ENCODE measurements around the gene TULP4. TPM values are rescaled to one million over a fixed set of nuclear protein-coding genes. Genes with fewer than 3 reads are reported as not detected.
"Not testable (repeated sequence)": the region's sequence is repeated elsewhere in the genome, so short reads cannot be mapped to it uniquely, and the experiment has no call there.

Gene TULP4
- total RNA-seq, 2 donors from 2014 or later: 19.5 to 20.8 TPM

DNA sequence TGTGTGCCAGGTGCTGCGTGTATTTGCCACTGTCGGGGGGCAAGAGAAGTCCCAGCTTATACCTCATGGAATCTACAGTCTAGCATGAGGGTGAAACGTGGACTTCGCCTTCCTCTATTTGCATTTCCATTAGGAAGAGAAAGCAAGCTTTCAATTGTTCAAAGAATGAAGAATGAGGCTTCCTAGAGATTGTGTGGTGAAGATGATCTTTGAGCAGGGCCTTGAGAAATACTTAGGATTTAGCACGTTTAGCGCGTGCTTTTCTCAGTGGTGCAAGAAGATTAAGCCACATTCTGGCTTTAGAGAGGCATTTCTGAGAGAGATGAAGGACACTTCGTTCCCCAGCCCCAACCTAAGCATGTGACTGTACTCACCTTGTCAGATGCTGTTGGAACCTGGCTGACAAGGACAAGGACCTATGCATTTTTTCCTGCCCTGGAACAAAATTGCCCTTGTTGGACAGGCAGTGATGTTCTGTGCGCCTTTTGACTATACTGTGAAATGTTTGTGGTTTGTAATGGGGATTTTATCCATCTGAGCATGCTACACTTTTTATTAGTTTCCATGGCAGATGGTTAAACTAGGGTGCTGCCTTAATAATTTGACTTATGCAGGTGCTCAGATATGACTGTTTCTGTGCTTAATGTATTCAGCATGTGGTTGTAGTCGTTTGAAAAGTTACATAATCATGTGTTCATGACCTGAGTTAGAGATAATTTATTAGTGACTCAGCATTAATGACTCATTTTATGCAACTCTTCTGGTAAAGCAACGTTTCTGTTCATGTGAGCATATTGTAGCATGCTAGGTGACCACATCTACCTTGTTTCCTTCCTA is 10.7 kb downstream of the TULP4 start:
- H3K36me3 Mint-ChIP-seq (ENCODE audit: insufficient read depth in 2 of 2): peaks cover 2 to 3% of the 10 kb centered on the region in 2 donors
- H3K27me3 Mint-ChIP-seq (ENCODE audit: low read depth): no peaks in the 10 kb centered on the region
- no peak overlapping the region for H3K27ac Mint-ChIP-seq
- peak overlapping the region in 1 of 2 donors; percentile 52 for H3K4me3 Mint-ChIP-seq
- peaks cover 0 to 3% of the 10 kb centered on the region in 2 donors for H3K9me3 Mint-ChIP-seq
- peaks cover 54% of the 10 kb centered on the region for H3K4me1 Mint-ChIP-seq (ENCODE audit: low read depth)
- DNase-seq (no peak), ATAC-seq (replicated peaks in 1 of 2) (peak; percentile 22 to 33)

DNA sequence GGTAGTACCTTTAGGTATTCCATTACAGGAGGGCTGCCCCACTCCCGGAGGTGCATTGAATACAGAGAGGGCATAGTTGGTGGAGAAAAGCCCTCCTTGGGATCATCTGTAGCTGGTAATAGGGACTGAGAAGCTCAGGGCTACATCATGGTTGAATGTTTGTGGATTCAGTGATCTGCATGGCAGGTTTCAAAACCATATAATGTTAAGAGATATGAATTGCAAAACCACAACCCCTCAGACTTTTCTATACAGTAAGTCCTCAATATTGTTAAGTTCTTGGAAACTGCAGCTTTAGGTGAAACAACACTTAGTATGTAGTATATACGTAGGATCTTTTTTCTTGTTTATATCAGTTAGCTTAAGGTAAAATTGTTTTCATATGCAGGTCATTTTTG is 11.3 kb downstream of the TULP4 start:
- peak overlapping the region in 1 of 2 donors; percentile 35 for H3K4me3 Mint-ChIP-seq
- peaks cover 0 to 3% of the 10 kb centered on the region in 2 donors for H3K9me3 Mint-ChIP-seq
- H3K36me3 Mint-ChIP-seq (ENCODE audit: insufficient read depth in 2 of 2): peaks cover 2 to 3% of the 10 kb centered on the region in 2 donors
- H3K27ac Mint-ChIP-seq: no peak overlapping the region
- no peak for DNase-seq
- H3K4me1 Mint-ChIP-seq (ENCODE audit: low read depth): peaks cover 54% of the 10 kb centered on the region
- ATAC-seq (replicated peaks in 1 of 2): peak; percentile 68 to 71
- no peaks in the 10 kb centered on the region for H3K27me3 Mint-ChIP-seq (ENCODE audit: low read depth)

DNA sequence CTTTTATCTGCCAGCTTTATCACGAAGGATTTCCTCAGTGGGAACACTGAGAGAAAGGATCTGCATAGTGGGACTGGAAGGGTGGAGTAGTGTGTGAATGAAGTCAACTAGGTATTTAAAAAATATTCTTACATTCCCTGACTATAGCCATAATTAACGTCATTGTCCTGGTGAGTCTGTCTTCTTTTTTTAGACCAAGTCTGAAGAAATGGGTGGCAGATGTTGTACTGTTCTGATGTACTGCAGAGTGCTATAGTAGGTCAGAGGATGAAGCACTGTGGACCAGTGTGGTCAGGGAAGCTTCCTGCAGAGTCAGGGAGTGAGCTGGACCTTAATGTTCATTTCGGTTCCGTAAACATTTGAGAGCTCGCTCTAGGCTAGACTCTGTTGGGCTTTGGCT is 11.9 kb downstream of the TULP4 start:
- peaks cover 0 to 3% of the 10 kb centered on the region in 2 donors for H3K9me3 Mint-ChIP-seq
- H3K4me3 Mint-ChIP-seq: no peak overlapping the region
- H3K36me3 Mint-ChIP-seq (ENCODE audit: insufficient read depth in 2 of 2): peaks cover 2 to 3% of the 10 kb centered on the region in 2 donors
- H3K27me3 Mint-ChIP-seq (ENCODE audit: low read depth): no peaks in the 10 kb centered on the region
- H3K27ac Mint-ChIP-seq: no peak overlapping the region
- no peak for DNase-seq
- H3K4me1 Mint-ChIP-seq (ENCODE audit: low read depth): peaks cover 53% of the 10 kb centered on the region
- ATAC-seq (replicated peaks in 1 of 2): no peak

DNA sequence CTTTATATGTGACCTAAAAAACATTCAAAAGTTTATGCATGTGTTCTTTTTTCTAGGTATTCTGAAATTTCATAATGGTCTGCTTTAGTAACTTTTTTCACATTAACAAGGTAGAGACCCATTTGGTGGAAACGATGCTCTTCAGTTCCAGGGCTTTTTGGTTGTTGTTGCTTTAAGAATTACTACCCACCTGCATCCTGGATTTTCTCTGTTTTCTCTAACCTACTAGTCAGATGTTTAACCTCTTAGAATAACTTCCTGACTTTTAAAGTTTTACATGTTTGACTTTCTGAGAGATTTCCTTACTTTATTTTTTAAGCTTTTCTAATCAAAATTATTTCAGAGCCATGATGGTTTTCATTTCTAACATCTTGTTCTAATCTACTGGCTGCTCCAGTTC is 14.9 kb downstream of the TULP4 start:
- peaks cover 0 to 3% of the 10 kb centered on the region in 2 donors for H3K36me3 Mint-ChIP-seq (ENCODE audit: insufficient read depth in 2 of 2)
- H3K27ac Mint-ChIP-seq: no peak overlapping the region
- no peak overlapping the region for H3K4me3 Mint-ChIP-seq
- no peaks in the 10 kb centered on the region for H3K27me3 Mint-ChIP-seq (ENCODE audit: low read depth)
- H3K4me1 Mint-ChIP-seq (ENCODE audit: low read depth): peaks cover 48% of the 10 kb centered on the region
- peaks cover 0 to 5% of the 10 kb centered on the region in 2 donors for H3K9me3 Mint-ChIP-seq
- DNase-seq (no peak), ATAC-seq (replicated peaks in 1 of 2) (no peak)

DNA sequence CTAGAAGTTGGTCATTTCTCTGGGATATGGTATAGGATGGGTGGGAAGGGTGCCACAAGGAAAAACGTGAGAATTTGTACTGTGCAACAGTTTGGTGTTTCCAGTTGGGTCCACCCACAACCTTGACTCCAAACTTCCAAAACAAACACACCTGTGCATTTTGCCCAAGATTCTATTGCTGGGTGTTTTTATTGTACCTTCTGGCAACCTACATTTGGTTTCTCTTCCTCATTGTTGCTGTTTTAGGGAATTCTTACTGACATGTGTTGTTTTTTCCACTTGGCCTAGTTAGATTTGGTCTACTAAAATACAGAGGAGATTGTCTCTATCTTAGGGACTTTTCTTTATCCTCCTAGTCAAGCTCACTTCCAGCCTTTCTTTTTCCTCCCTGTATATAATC is 16.7 kb downstream of the TULP4 start:
- Mint-ChIP-seq H3K27me3 (ENCODE audit: low read depth) (no peaks in the 10 kb centered on the region), H3K9me3 (peaks cover 0 to 5% of the 10 kb centered on the region in 2 donors), H3K4me3 (no peak overlapping the region), H3K4me1 (ENCODE audit: low read depth) (peaks cover 31% of the 10 kb centered on the region), H3K36me3 (ENCODE audit: insufficient read depth in 2 of 2) (peaks cover 2 to 5% of the 10 kb centered on the region in 2 donors), H3K27ac (no peak overlapping the region)
- ATAC-seq (replicated peaks in 1 of 2) (no peak), DNase-seq (no peak)

DNA sequence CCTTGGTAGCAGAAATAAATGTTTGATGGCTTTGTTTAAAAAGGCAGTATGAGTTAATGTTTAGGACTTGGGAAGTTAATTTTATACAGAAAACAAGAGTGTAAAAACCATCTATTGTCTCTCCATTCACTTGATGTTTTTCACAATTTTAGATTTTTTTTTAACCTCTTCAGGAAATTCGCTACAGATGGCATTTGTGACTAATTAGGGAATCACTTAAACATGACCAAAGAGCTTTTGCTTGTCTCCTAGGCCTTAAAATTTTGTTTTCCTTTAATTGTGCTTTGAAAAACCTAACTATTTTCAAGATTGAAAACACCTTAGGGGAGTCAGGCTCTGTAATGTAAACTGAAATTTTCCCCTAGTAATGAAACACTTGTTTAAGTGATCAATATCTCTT is 17.3 kb downstream of the TULP4 start:
- DNase-seq: no peak
- no peak for ATAC-seq (replicated peaks in 1 of 2)
- Mint-ChIP-seq H3K27me3 (ENCODE audit: low read depth) (no peaks in the 10 kb centered on the region), H3K9me3 (peaks cover 0 to 5% of the 10 kb centered on the region in 2 donors), H3K27ac (no peak overlapping the region), H3K4me1 (ENCODE audit: low read depth) (peaks cover 25% of the 10 kb centered on the region), H3K36me3 (ENCODE audit: insufficient read depth in 2 of 2) (peaks cover 2 to 5% of the 10 kb centered on the region in 2 donors), H3K4me3 (no peak overlapping the region)

DNA sequence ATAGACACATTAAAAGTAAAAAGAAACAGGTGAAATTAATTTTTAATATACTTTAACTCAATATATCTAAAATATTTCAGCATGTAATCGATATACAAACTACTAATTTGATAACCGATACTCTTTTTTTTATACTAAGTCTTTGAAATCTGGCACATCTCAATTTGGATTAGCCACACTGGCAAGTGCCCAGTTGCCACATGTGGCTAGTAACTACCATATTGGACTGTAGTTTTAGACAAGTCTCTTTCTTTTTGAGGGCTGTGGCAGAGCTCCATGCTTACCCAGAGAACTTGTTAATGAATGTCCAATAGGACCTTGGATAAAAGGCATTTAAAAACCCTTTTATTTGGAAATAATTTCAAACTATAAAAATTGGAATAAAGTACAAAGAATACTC is 17.8 kb downstream of the TULP4 start:
- DNase-seq (no peak), ATAC-seq (replicated peaks in 1 of 2) (no peak)
- Mint-ChIP-seq H3K4me1 (ENCODE audit: low read depth) (peaks cover 27% of the 10 kb centered on the region), H3K27ac (no peak overlapping the region), H3K36me3 (ENCODE audit: insufficient read depth in 2 of 2) (peaks cover 2 to 5% of the 10 kb centered on the region in 2 donors), H3K27me3 (ENCODE audit: low read depth) (no peaks in the 10 kb centered on the region), H3K4me3 (no peak overlapping the region), H3K9me3 (peaks cover 0 to 5% of the 10 kb centered on the region in 2 donors)

DNA sequence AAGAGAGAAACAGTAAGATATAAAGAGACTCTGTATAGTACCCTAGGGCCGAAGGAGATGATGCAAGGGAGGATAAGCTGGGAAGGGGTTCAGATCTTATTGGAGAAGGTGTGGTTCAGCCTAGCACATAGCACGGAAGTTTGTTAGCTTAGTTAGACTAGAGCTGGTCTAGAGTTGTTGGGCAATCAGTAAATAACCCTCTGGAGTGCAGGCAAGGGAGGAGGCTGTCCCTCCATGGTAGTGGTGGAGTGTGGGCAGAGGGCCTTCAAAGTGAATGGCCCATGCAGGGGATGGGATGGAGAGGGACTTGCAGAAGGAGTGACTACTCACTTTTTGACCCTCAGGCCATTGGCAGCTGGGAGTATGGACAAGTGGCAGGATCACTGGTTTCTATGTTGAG is 20.0 kb downstream of the TULP4 start:
- DNase-seq (no peak), ATAC-seq (replicated peaks in 1 of 2) (no peak)
- H3K4me1 Mint-ChIP-seq (ENCODE audit: low read depth): peaks cover 29% of the 10 kb centered on the region
- H3K4me3 Mint-ChIP-seq: no peak overlapping the region
- H3K27ac Mint-ChIP-seq: no peak overlapping the region
- peaks cover 2% of the 10 kb centered on the region in 2 donors for H3K36me3 Mint-ChIP-seq (ENCODE audit: insufficient read depth in 2 of 2)
- H3K9me3 Mint-ChIP-seq: peaks cover 0 to 2% of the 10 kb centered on the region in 2 donors
- no peaks in the 10 kb centered on the region for H3K27me3 Mint-ChIP-seq (ENCODE audit: low read depth)

DNA sequence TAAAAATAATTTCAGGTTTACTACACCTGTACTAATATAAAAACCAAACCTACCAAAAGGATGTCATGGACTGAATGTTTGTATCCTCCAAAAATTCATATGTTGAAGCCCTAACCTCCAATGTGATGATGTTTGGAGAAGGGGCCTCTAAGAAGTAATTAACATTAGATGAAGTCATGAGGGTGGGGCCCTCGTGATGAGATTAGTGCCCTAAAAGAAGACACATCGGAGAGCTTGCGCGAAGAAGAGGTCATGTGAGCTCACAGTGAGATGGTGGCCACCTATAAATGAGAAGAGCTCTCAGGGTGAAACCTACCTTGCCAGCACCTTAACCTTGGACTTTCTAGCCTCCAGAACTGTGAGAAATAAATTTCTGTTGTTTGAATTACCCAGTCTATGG is 20.8 kb downstream of the TULP4 start:
- Mint-ChIP-seq H3K4me1 (ENCODE audit: low read depth) (peaks cover 22% of the 10 kb centered on the region), H3K4me3 (no peak overlapping the region), H3K36me3 (ENCODE audit: insufficient read depth in 2 of 2) (peaks cover 2% of the 10 kb centered on the region in 2 donors), H3K27me3 (ENCODE audit: low read depth) (no peaks in the 10 kb centered on the region), H3K9me3 (peaks cover 0 to 2% of the 10 kb centered on the region in 2 donors), H3K27ac (no peak overlapping the region)
- DNase-seq (no peak), ATAC-seq (replicated peaks in 1 of 2) (no peak)

DNA sequence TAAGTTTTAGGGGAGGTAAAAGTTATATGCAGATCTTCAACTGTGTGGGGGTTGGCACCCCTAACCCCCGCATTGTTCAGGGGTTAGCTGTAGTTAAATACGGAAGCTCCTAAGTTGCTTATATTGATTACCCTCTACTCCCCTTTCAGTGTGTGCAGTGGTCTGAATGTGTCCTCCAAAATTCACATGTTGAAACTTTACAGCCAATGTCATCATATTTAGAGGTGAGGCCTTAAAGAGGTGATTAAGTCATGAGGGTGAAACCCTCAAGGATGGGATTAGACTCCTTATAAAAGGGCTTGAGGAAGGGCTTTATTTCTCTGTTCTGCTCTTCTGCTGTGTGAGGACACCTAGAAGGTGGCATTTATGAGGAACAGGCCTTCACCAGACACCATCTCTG is 22.3 kb downstream of the TULP4 start:
- peaks cover 2 to 6% of the 10 kb centered on the region in 2 donors for H3K36me3 Mint-ChIP-seq (ENCODE audit: insufficient read depth in 2 of 2)
- H3K4me1 Mint-ChIP-seq (ENCODE audit: low read depth): peaks cover 16% of the 10 kb centered on the region
- no peak for ATAC-seq (replicated peaks in 1 of 2)
- DNase-seq: no peak
- no peaks in the 10 kb centered on the region for H3K27me3 Mint-ChIP-seq (ENCODE audit: low read depth)
- no peak overlapping the region for H3K4me3 Mint-ChIP-seq
- H3K27ac Mint-ChIP-seq: no peak overlapping the region
- H3K9me3 Mint-ChIP-seq: peaks cover 0 to 2% of the 10 kb centered on the region in 2 donors

DNA sequence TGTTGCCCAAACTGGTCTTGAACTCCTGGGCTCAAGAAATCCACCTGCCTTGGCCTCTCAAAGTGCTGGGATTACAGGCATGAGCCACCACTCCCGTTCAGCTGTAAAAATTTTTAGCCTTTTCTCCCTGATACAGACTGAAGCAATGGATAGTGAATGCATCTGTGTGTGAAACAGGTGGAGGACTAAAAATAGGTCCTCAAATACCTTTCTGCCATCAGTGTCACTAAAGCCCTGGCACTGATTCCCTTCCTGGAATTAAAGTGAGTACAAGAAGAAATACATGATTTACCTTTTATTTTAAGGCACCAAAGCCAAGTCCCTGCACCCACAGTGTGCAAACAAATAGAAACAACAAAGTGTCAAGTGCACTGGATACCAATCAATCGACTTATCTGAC is 25.1 kb downstream of the TULP4 start:
- DNase-seq: no peak
- no peak overlapping the region for H3K4me3 Mint-ChIP-seq
- peaks cover 20% of the 10 kb centered on the region for H3K4me1 Mint-ChIP-seq (ENCODE audit: low read depth)
- no peak for ATAC-seq (replicated peaks in 1 of 2)
- H3K27me3 Mint-ChIP-seq (ENCODE audit: low read depth): no peaks in the 10 kb centered on the region
- peaks cover 2 to 6% of the 10 kb centered on the region in 2 donors for H3K36me3 Mint-ChIP-seq (ENCODE audit: insufficient read depth in 2 of 2)
- H3K9me3 Mint-ChIP-seq: no peaks in the 10 kb centered on the region
- H3K27ac Mint-ChIP-seq: no peak overlapping the region

DNA sequence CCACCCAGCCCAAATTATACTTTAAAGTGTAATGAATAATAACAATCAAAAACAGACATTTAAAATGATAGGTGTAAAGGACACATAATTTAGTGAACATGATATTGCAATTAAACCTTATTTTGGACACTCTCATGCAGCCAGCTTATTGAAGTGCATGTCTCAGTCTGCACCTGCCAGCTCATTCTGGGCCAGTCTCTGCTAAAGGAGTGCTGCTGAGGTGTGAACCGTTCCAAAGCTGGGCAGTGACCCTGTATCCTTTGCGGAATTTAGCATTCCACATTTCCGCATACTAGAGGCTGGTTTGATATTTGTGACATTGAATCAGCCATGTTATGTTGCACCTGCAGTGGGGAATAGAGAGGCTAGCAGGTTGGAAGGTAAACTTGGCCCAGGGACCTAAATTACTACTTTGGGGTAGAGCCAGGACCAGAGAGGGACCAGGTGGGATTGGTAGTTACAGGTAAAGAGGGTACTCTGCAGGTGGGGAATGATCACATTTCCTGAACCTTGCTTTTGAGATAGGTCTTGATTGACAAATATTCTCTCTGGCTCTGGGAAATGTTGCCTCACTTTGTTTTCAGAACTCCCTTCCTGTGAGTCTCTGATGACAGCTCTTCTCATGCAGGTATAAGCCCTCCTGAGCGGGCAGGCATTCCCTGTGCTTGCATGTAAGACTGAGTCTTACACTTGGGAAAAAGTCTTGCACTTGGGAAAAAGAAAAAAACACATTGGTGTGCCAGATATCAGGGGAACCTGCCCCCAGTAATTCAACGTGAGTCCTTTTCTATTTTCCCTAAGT is 26.2 kb downstream of the TULP4 start:
- Mint-ChIP-seq H3K4me3 (no peak overlapping the region), H3K36me3 (ENCODE audit: insufficient read depth in 2 of 2) (peaks cover 0 to 6% of the 10 kb centered on the region in 2 donors), H3K27ac (no peak overlapping the region), H3K27me3 (ENCODE audit: low read depth) (no peaks in the 10 kb centered on the region), H3K4me1 (ENCODE audit: low read depth) (peaks cover 20% of the 10 kb centered on the region), H3K9me3 (no peaks in the 10 kb centered on the region)
- no peak for ATAC-seq (replicated peaks in 1 of 2)
- DNase-seq: no peak

DNA sequence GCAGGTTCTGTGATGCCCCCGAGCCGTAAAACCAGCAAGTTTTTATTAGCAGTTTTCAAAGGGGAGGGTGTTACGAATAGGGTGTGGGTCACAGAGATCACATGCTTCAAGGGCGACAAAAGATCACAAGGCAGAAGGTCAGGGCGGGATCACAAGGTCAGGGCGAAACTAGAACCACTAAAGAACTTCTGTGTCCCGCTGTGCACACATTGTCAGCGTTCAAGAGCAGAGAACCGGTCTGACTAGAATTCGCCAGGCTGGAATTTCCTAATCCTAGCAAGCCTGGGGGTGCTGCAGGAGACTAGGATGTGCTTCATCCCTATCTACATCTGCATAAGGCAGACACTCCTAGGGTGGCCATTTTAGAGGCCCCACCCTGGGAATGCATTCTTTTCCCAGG is 26.9 kb downstream of the TULP4 start:
- H3K27ac Mint-ChIP-seq: not testable (repeated sequence)
- peaks cover 25% of the 10 kb centered on the region for H3K4me1 Mint-ChIP-seq (ENCODE audit: low read depth)

More for the DNA sequence above, 26.9 kb downstream of the TULP4 start:
- ATAC-seq (replicated peaks in 1 of 2); H3K36me3 Mint-ChIP-seq (ENCODE audit: insufficient read depth in 2 of 2); H3K9me3 Mint-ChIP-seq; H3K4me3 Mint-ChIP-seq; H3K27me3 Mint-ChIP-seq (ENCODE audit: low read depth); DNase-seq: not testable (repeated sequence)
